GM12878 (cell line): ENCODE results near the gene GRIA4. TPM values are rescaled to one million over a fixed set of nuclear protein-coding genes. Genes with fewer than 3 reads are reported as not detected.

Experiments
- ATAC-seq: fragments of 200-7000 bp; cut with Tn5 transposase; 3 replicates; pipeline ENCODE4 v1.9.1; 2020; ENCODE audit warnings: mild to moderate bottlenecking, moderate library complexity
- BruUV-seq: library from RNA; stranded (reverse); fragments of 400-500 nt; replicated peaks from 2 replicates; lab custom pipeline; 2021; lab: Mats Ljungman, UMichigan
- CTCF ChIA-PET: fragments of 300-600 bp; sonication (Branson Sonifier 250); formaldehyde crosslinking; extraction: SDS; loops from one replicate; lab custom pipeline; 2021; ENCODE audit warnings: inconsistent platforms; lab: Yijun Ruan, JAX
- POLR2A ChIA-PET: fragments of 350-600 bp; formaldehyde crosslinking; extraction: SDS; loops from one replicate; lab custom pipeline; 2021; ENCODE audit warnings: inconsistent platforms; lab: Charles Lee
- RAD21 ChIA-PET: fragments of 300-600 bp; sonication (Branson Sonifier 250); formaldehyde crosslinking; loops from one replicate; lab custom pipeline; 2023; ENCODE audit warnings: antibody characterized with exemption; ENCODE audit not compliant: unreplicated experiment; lab: Charles Lee
- SMC1A ChIA-PET: fragments of 300-600 bp; sonication (Branson Sonifier 250); formaldehyde crosslinking; loops from one replicate; lab custom pipeline; 2023; ENCODE audit not compliant: unreplicated experiment, uncharacterized antibody; lab: Charles Lee
- DNase-seq: peaks from one replicate; pipeline ENCODE4 v3.0.0-alpha.2; 2011; ENCODE audit warnings: low read depth, low spot score
- FAIRE-seq: peaks from 3 replicates; lab custom pipeline; 2011; peaks lifted over from hg19 to GRCh38; lab: Jason Lieb, UNC
- H2AFZ ChIP-seq: 2 replicates; pipeline ENCODE4 v1.6.0; 2011; ENCODE audit warnings: low read depth, low read length, control low read depth; ENCODE audit not compliant: control insufficient read depth
- H3K27ac ChIP-seq: 2 replicates; pipeline ENCODE4 v1.5.1; 2011; ENCODE audit warnings: control low read depth; ENCODE audit not compliant: control insufficient read depth, insufficient read depth
- H3K27me3 ChIP-seq, 2 experiments: replicated peaks in 1 of 2; 2 replicates each; pipeline versions ENCODE4 v1.6.0 to v1.6.1; 2011; ENCODE audit warnings: low read length in 1 of 2; ENCODE audit not compliant: control insufficient read depth in 2 of 2, insufficient read depth in 2 of 2
- H3K36me3 ChIP-seq, 2 experiments: 2 replicates each; pipeline ENCODE4 v1.5.1; 2011; ENCODE audit warnings: low read length in 1 of 2; ENCODE audit not compliant: control insufficient read depth in 2 of 2, insufficient read depth in 2 of 2
- H3K4me1 ChIP-seq: 2 replicates; pipeline ENCODE4 v1.6.1; 2011; ENCODE audit warnings: mild to moderate bottlenecking, low read length, moderate library complexity, mixed read lengths; ENCODE audit not compliant: control insufficient read depth, insufficient read depth
- H3K4me2 ChIP-seq: 2 replicates; pipeline ENCODE4 v1.6.0; 2011; ENCODE audit warnings: control low read depth; ENCODE audit not compliant: control insufficient read depth, insufficient read depth
- H3K4me3 ChIP-seq: fragments of 200-600 bp; sonication (generic); 2 replicates; pipeline ENCODE4 v1.5.1; 2016
- H3K79me2 ChIP-seq: 2 replicates; pipeline ENCODE4 v1.6.0; 2011; ENCODE audit warnings: low read length; ENCODE audit not compliant: control insufficient read depth, insufficient read depth
- H3K9ac ChIP-seq: 2 replicates; pipeline ENCODE4 v1.8.0; 2011; ENCODE audit warnings: low read length, control low read depth, mixed read lengths; ENCODE audit not compliant: control insufficient read depth, insufficient read depth
- H3K9me3 ChIP-seq: replicated peaks from 3 replicates; pipeline ENCODE4 v1.5.1; 2011; ENCODE audit warnings: mild to moderate bottlenecking, low read length; ENCODE audit not compliant: control insufficient read depth, insufficient read depth
- H4K20me1 ChIP-seq: 2 replicates; pipeline ENCODE4 v1.6.0; 2011; ENCODE audit not compliant: control insufficient read depth, insufficient read depth
- BACH1 ChIP-seq: fragments of 450-650 bp; IDR thresholded peaks from 2 replicates; pipeline ENCODE4 v1.6.1; 2017; ENCODE audit warnings: mild to moderate bottlenecking, borderline replicate concordance
- MYC ChIP-seq: IDR thresholded peaks from 2 replicates; pipeline ENCODE4 v1.6.1; 2011; ENCODE audit warnings: mild to moderate bottlenecking, low read length, moderate library complexity, inconsistent platforms; ENCODE audit not compliant: insufficient read depth, insufficient replicate concordance, insufficient read length, severe bottlenecking
- NFYB ChIP-seq: IDR thresholded peaks from 2 replicates; pipeline ENCODE4 v1.6.1; 2011; ENCODE audit warnings: low read depth, mild to moderate bottlenecking, low read length, improper control_type of control experiment, moderate library complexity; ENCODE audit not compliant: insufficient read depth
- POLR2AphosphoS2 ChIP-seq: IDR thresholded peaks from 2 replicates; pipeline ENCODE4 v1.6.1; 2011; ENCODE audit warnings: low read depth, mild to moderate bottlenecking, low read length, improper control_type of control experiment, moderate library complexity
- RB1 ChIP-seq: fragments of 450-650 bp; formaldehyde crosslinking; IDR thresholded peaks from 2 replicates; pipeline ENCODE4 v1.6.1; 2017; ENCODE audit warnings: mild to moderate bottlenecking, borderline replicate concordance
- ZSCAN29 ChIP-seq: fragments of 450-650 bp; IDR thresholded peaks from 2 replicates; pipeline ENCODE4 v1.6.1; 2017; ENCODE audit warnings: mild to moderate bottlenecking, moderate library complexity
- WGBS: methylation state at CpG from one replicate; pipeline ENCODE4 v1.1.6; 2016; ENCODE audit warnings: low lambda C conversion rate; ENCODE audit not compliant: insufficient replicate concordance, insufficient coverage; ENCODE audit errors: missing lambda C conversion rate; 5-methylcytosine and 5-hydroxymethylcytosine counted together
- in situ Hi-C: fragments of 300-500 bp; cut with MboI; formaldehyde crosslinking; loops from 9 replicates; pipeline ENCODE4 v1.14.3; 2018; ENCODE audit warnings: mixed read lengths
- intact Hi-C: fragments of 100-400 bp; cut with micrococcal nuclease; formaldehyde crosslinking; loops from one replicate; pipeline ENCODE4 v1.14.2; 2022; ENCODE audit not compliant: unreplicated experiment
- polyA plus RNA-seq, 11 experiments: library from polyadenylated mRNA; depleted of rRNA in 4 of 11; unstranded in 6 of 11; stranded (reverse) in 5 of 11; fragments of >200 nt; fragmentation: Nextera tagmentation in 4 of 11; fragmentation: Illumina TruSeq in 1 of 11; extraction: Ambion mirVana in 4 of 11; extraction: Trizol in 1 of 11; gene quantifications; 1 replicate in 1 of 11; 2 replicates in 10 of 11; pipeline versions ENCODE4 v1.2.1 to v1.2.3, GENCODE V29; 2011 to 2016; ENCODE audit warnings: inconsistent platforms in 2 of 11, missing spikeins in 2 of 11, low read depth in 1 of 11
- total RNA-seq, 4 experiments: library from RNA; depleted of rRNA in 3 of 4; stranded (reverse); fragments of >200 nt in 3 of 4; fragmentation: Illumina TruSeq in 1 of 4; extraction: Trizol in 1 of 4; gene quantifications; 2 replicates each; pipeline versions ENCODE4 v1.2.1 to v1.2.3, GENCODE V29; 2013 to 2021

The GRIA4 gene
- total and polyA plus RNA-seq, 10 of the 15 experiments (the other 5 are each of a cell fraction or from before 2014, with no cell fraction given): 0.04 TPM; not detected in 9

GRCh38 chr11:105754260-105754659 lies 144.4 kb downstream of the GRIA4 start:
- 0% methylated on average over 1 of the region's 1 CpG for WGBS
- intact Hi-C loops (no loop called here), in situ Hi-C loops (no loop called here)
- SMC1A ChIA-PET: no interaction called here
- CTCF ChIA-PET: no interaction called here
- Histone ChIP-seq H3K36me3 (no peaks in the 10 kb centered on the region), H3K79me2 (no peaks in the 10 kb centered on the region), H3K27me3 (no peaks in the 10 kb centered on the region), H3K4me3 (no peak overlapping the region), H3K27ac (no peak overlapping the region), H3K9me3 (no peaks in the 10 kb centered on the region), H3K4me2 (no peak overlapping the region), H2AFZ (no peak overlapping the region), H3K9ac (no peak overlapping the region), H4K20me1 (no peaks in the 10 kb centered on the region), H3K4me1 (no peaks in the 10 kb centered on the region)
- ATAC-seq (no peak), DNase-seq (no peak), FAIRE-seq (no peak)
- no TSS peak for BruUV-seq
- TF ChIP-seq BACH1 (no peak), MYC (no peak), ZSCAN29 (no peak), POLR2AphosphoS2 (no peak), RB1 (no peak)
- POLR2A ChIA-PET: no interaction called here
- RAD21 ChIA-PET: no interaction called here

- Histone ChIP-seq H3K9me3 (no peaks in the 10 kb centered on the region), H3K4me2 (no peak overlapping the region), H3K4me3 (no peak overlapping the region), H3K36me3 (no peaks in the 10 kb centered on the region), H3K27me3 (no peaks in the 10 kb centered on the region), H3K4me1 (no peaks in the 10 kb centered on the region), H2AFZ (no peak overlapping the region), H3K79me2 (no peaks in the 10 kb centered on the region), H3K27ac (no peak overlapping the region), H3K9ac (no peak overlapping the region), H4K20me1 (no peaks in the 10 kb centered on the region)
- RAD21 ChIA-PET: no interaction called here
- TF ChIP-seq NFYB (no peak), MYC (no peak)
- POLR2A ChIA-PET: no interaction called here
- no peak for DNase-seq
- FAIRE-seq: no peak
- no TSS peak for BruUV-seq
- in situ Hi-C loops: no loop called here
- no peak for ATAC-seq
- intact Hi-C loops: no loop called here
- WGBS: 33% methylated on average over 1 of the region's 1 CpG
- CTCF ChIA-PET: no interaction called here
- SMC1A ChIA-PET: no interaction called here
Measured at GRCh38 chr11:105754716-105755115, 144.8 kb downstream of the GRIA4 start.
